Amygdala (tissue), 56 donors: ENCODE results near the gene UGT1A10.
"Not testable (repeated sequence)": the region's sequence is repeated elsewhere in the genome, so short reads cannot be mapped to it uniquely, and the experiment has no call there.

Experiments
- DNase-seq, 56 donors: peaks; one replicate each; lab custom pipeline; 2025; lab: John Stamatoyannopoulos, UW

UGT1A10 gene

GRCh38 chr2:233655043-233655442 lies 18.8 kb downstream of the UGT1A10 start:
- DNase-seq: no peak

GRCh38 chr2:233655943-233656342 lies 19.7 kb downstream of the UGT1A10 start:
- not testable (repeated sequence) for DNase-seq

- DNase-seq: no peak
Observed at GRCh38 chr2:233656443-233656842, 20.2 kb downstream of the UGT1A10 start.

- no peak for DNase-seq
Observed at GRCh38 chr2:233658610-233659009, 22.4 kb downstream of the UGT1A10 start.

DNA sequence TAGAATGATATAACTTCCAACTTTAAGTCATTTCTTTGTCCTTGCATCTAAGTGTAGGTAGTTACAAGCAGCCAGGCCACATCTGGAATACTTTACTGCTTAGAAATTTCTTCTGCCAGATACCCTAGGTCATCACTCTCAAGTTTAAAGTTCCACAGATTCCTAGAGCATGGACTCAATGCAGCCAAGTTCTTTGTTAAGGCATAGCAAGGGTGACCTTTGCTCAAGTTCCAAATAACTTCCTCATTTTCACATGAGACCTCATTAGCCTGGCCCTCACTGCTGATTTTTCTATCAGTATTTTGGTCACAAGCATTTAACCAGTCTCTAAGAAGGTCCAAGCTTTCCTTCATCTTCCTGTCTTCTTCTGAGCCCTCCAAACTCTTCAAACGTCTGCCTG lies 27.7 kb downstream of the UGT1A10 start:
- DNase-seq: no peak

GRCh38 chr2:233668605-233669260 lies 32.5 kb downstream of the UGT1A10 start:
- no peak for DNase-seq

GRCh38 chr2:233671290-233672161 lies 35.3 kb downstream of the UGT1A10 start, which contains the start of gene UGT1A9:
TSS of gene UGT1A9 (plus strand) at chr2:233671898. CDS start at chr2:233671935, 37 bp downstream.
- no peak for DNase-seq

DNA sequence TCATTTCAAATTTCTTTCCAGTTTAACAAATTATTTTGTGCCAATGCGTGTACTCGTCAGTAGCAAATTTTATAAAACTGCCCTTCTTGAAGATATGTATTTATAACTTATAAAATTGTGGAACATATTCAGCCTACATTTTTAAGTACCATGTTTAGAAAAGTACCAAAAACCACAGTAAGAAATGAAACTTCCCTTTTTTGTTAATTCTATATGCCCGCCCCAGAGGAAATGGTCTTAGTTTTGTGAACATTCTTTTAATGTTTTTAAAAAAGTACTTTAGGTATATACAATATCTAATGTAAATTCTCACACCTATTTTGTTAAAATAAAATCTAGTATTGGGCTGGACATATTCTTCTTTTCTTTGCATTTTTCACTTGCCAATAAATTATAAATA lies 36.6 kb downstream of the UGT1A10 start:
- no peak for DNase-seq

- DNase-seq: no peak
Observed at GRCh38 chr2:233673896-233674295, 37.6 kb downstream of the UGT1A10 start.

- DNase-seq: no peak
Observed at GRCh38 chr2:233674314-233674713, 38.1 kb downstream of the UGT1A10 start.

DNA sequence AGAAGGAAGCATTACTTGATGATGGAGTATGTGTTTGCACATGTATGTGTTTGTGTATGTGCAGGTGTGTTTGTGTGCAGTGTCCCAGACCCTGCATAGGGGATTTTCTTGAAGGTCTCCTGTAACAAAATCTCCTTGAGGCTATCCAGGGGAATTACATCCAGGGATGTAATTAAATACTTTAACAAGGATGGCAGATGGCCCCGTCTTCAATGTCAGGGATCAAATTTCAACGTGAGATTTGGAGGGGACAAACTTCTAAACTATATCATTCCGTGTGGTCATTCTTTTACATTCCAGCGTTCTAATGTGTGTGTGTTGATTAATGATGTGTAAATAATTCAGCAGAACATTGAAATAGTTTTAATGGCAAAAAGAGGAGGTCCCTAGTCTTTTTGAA lies 38.7 kb downstream of the UGT1A10 start:
- no peak for DNase-seq

GRCh38 chr2:233676046-233676445 lies 39.8 kb downstream of the UGT1A10 start:
- no peak for DNase-seq

DNA sequence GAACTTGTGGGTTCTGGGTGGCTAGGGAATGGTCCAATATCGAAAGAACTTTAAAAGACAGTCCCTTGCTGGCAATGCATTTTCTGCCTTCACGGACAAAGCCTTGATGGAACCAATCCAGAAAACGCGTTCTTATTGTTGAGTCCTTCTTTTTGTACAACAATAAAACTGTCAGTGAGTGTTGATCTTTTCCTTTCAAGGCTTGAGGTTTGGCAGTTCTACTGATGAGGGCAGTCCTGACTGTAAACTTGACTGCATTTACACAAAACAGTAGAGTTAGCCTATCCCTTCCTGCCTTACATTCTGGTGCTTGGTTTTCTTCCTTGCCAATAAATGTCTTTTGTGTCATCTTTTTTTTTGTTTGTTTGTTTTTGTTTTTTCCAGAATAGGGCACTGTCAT lies 42.9 kb downstream of the UGT1A10 start:
- DNase-seq: no peak

- no peak for DNase-seq
Observed at GRCh38 chr2:233680361-233681045, 44.3 kb downstream of the UGT1A10 start.

GRCh38 chr2:233681521-233682099 lies 45.4 kb downstream of the UGT1A10 start, which contains the start of gene UGT1A7:
TSS of gene UGT1A7 (plus strand) at chr2:233681901. CDS start at chr2:233681938, 37 bp downstream.
- DNase-seq: no peak

DNA sequence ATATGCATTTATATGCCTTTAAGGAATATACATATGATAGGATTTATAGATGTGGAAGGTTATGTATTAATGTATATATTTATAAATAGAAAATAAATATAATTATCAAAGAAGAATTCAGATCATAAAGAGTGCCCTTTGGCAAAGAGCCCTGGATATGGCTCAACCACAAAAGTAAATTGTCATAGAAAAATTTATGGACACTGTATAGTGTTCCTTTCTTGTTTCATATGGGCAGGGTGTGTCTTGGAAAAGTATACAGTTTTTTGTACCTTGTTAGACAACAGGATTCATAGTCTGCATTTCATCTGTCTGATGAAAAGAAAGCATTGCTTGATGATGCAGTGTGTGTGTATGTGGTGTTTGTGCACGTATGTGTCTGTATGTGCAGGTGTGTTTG lies 48.4 kb downstream of the UGT1A10 start:
- DNase-seq: no peak

DNA sequence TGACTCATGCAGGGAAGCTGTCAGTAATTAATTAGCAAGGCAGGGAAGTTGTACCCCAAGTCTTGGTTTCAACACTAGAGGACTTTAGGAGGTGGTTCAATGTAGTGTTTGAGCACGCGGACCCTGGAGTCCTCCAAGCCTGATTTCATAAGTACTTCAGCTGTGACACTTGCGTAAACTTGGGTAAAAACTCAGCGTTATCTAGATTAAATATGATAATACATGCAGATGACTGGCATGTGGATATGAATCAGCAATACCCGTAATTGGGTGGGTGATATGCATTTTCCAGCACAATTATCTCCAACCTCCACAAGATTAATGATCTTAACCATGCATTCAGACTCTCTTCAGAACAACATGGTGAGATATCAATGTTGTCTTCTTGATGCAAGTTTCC lies 50.7 kb downstream of the UGT1A10 start:
- DNase-seq: no peak

DNA sequence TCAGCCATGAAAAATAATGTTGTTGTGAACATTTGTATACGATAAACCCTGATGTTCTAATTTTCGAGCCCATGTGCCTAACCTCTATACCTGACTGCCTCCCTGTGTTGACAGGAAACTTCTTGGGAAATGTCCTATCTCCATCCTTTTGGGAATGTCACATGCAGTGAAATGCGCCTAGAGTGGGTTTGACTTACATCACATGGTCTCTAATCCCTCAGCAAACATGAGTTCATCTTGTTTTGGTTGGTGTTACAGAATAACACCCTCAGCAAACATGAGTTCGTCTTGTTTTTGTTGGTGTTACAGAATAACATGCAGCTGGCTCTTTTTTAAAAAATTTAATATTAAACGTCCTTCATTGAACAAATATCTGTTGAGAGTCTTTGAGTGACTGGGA lies 52.1 kb downstream of the UGT1A10 start:
- no peak for DNase-seq

DNA sequence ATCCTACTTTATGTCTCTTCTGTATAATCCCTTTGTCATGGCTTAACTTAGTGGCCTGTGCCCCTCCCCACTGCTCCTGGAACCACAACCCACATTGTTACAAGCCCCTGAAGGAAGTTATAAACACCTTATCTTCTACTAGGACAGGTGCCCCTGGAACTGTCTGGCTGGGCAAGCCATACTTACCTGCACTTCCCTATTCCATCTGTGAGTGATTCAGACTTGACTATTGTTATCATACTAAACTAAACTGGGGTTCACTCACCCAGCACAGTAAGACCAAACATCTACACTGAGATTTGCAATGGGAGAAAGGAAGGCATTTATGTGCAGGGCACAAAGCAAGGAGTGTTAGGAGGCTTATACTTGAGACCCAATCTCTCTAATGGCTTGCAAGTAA lies 52.8 kb downstream of the UGT1A10 start:
- no peak for DNase-seq

DNA sequence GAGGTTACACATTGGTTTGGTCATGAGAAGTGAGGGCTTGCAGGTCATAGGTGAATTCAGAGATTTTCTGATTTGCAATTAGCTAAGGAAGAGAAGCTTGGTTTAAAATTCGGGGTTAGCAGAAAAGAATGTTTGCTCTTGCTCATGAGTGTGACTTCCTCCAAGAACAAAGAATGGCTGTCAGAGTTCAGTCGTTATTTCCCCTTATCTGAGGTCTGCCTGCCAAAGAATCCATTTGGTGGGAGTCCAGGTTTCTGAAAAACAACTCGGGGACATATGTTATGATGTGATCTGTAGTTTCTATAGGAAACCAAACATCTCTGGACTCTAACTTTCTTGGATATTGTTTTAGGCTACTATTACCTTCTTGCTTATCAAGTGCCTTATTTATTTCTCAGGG lies 53.3 kb downstream of the UGT1A10 start:
- no peak for DNase-seq

DNA sequence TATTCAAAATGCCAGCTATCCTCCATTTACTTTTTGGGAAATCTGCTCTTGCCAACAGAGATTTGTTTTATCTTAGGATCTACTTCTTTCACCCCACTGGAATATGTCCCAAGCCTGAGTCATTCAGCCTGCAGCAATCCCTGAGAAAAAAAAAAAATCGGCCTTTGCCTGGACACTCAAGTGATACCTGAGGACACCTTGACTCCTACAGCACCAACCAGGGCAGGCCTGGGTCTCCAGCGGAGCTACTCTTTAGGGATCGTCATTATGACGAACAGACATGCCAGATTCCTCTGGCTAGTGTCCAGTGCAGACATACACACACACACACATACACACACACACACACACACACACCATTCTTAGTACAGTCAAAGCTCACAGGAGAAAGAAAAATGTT lies 54.2 kb downstream of the UGT1A10 start:
- DNase-seq: no peak
